Tibial nerve (tissue), 4 donors: ENCODE results near the gene IL1RAP.

ENCODE experiments used
- EP300 ChIP-seq, 2 donors: sonication (generic); formaldehyde crosslinking; IDR thresholded peaks; one replicate each; pipeline ENCODE4 v1.6.1; 2017; ENCODE audit warnings: antibody characterized with exemption in 2 of 2, mild to moderate bottlenecking in 1 of 2
- POLR2A ChIP-seq, 2 donors: fragments of 450-650 bp; IDR thresholded peaks; one replicate each; pipeline ENCODE4 v1.6.1; 2017; ENCODE audit warnings: antibody characterized with exemption in 2 of 2, mild to moderate bottlenecking in 2 of 2, moderate library complexity in 2 of 2
- TF ChIP-seq, protein P1 (sequence below), 5 experiments: fragments of 200-600 bp in 3 of 5; fragments of 450-650 bp in 2 of 5; sonication (generic) in 3 of 5; IDR thresholded peaks; one replicate each; pipeline ENCODE4 v1.5.1; 2016 to 2019; ENCODE audit warnings: antibody characterized with exemption in 5 of 5, mild to moderate bottlenecking in 3 of 5, moderate library complexity in 2 of 5

DNA sequence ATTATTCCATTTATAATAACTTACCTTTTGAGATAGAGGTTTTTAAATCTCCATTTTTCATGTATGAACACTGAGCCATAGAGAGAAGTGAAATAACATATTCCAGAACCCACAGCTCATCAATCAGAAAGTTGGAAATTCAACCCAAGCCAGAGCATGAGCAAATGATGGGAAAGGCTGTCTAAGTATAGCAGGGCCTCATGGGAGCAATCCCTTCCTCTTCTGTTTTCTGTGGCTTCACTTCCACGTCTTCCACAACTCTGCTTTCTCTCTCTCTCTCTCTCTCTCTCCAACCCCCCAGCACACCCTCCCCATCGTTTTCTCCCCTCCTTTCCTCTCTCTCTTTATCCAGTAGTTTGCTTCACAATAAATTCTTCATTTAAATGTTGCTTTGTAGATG is 14.8 kb upstream of the IL1RAP start:
- TF ChIP-seq, protein P1, sequence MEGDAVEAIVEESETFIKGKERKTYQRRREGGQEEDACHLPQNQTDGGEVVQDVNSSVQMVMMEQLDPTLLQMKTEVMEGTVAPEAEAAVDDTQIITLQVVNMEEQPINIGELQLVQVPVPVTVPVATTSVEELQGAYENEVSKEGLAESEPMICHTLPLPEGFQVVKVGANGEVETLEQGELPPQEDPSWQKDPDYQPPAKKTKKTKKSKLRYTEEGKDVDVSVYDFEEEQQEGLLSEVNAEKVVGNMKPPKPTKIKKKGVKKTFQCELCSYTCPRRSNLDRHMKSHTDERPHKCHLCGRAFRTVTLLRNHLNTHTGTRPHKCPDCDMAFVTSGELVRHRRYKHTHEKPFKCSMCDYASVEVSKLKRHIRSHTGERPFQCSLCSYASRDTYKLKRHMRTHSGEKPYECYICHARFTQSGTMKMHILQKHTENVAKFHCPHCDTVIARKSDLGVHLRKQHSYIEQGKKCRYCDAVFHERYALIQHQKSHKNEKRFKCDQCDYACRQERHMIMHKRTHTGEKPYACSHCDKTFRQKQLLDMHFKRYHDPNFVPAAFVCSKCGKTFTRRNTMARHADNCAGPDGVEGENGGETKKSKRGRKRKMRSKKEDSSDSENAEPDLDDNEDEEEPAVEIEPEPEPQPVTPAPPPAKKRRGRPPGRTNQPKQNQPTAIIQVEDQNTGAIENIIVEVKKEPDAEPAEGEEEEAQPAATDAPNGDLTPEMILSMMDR (IDR thresholded peaks at IDR 0.05): no peak
- no peak for TF ChIP-seq POLR2A (IDR thresholded peaks at IDR 0.05)
- no peak for TF ChIP-seq EP300 (IDR thresholded peaks at IDR 0.05)
